Erythroblast (primary cell): ENCODE results near the gene CDKN2AIPNL.

Source experiments
- GATA1 ChIP-seq: IDR thresholded peaks from 2 replicates; pipeline ENCODE4 v1.6.1; 2011; ENCODE audit warnings: low read depth, mild to moderate bottlenecking, control low read depth, low read length, moderate library complexity
- POLR2A ChIP-seq: IDR thresholded peaks from 2 replicates; pipeline ENCODE4 v1.6.1; 2011; ENCODE audit warnings: mild to moderate bottlenecking, low read length

DNA sequence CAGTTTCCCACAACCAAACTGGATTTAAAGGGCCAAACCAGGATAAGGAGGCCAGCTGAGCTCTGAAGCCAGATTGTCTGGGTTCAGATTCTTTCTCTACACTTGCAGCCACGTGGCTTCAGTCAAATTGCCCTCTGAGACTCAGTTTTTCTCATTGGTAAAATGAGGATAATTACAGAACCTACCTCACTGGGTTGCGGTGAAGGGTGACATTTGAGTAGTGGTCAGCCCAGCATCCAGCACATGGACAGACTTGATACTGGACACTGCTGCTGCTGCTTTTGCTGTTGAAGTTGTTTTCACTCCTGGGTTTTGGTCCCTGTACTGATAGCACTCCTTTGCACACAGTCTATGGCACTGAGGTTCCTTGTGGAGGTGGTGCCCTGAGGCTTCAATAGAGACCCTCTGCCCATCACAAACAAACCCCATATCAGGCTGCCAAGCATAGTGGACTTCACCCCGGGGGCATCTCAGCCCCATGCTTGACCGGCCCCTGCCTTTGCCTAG is 25.7 kb upstream of the CDKN2AIPNL start:
- TF ChIP-seq POLR2A (peak; percentile 21), GATA1 (no peak)
